ENCODE measurements around the gene CCDC85C.
A peak's percentile ranks its signal among the peaks of the same experiment; 100 is the strongest.

The CCDC85C gene

DNA sequence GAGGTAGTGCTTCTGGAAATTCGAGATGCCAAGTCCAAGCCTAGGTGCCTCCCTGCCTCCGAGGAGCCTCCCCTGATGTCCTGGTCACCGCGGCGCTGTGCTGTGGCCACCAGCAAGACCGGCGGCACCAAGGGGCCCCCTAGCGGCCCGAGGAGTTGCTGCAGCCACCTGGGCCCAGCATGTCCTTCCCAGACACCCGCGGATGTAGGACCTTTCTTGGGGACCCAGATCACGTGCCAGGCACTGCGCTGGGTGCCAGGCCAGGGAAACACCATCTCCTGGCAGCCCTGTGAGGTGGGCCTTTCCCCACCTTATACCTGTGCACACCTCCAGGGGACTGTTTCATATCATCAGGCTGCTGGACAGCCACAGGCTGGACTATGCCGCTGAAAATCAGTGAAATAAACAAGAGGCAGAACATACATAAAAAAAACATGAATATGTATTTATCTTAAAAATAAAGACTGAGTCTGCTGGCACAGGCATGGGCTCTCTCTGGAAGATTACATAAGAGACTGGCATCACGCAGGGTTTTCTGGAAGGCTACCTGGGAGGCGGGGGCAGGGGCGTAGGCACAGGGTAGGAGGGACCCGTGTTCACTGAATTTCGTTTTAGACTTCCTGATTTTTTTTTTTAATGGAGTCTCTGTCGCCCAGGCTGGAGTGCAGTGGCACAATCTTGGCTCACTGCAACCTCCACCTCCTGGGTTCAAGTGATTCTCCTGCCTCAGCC lies 25.0 kb upstream of the CCDC85C start:
- DNase-seq (ENCODE audit: low spot score): peak; percentile 79

DNA sequence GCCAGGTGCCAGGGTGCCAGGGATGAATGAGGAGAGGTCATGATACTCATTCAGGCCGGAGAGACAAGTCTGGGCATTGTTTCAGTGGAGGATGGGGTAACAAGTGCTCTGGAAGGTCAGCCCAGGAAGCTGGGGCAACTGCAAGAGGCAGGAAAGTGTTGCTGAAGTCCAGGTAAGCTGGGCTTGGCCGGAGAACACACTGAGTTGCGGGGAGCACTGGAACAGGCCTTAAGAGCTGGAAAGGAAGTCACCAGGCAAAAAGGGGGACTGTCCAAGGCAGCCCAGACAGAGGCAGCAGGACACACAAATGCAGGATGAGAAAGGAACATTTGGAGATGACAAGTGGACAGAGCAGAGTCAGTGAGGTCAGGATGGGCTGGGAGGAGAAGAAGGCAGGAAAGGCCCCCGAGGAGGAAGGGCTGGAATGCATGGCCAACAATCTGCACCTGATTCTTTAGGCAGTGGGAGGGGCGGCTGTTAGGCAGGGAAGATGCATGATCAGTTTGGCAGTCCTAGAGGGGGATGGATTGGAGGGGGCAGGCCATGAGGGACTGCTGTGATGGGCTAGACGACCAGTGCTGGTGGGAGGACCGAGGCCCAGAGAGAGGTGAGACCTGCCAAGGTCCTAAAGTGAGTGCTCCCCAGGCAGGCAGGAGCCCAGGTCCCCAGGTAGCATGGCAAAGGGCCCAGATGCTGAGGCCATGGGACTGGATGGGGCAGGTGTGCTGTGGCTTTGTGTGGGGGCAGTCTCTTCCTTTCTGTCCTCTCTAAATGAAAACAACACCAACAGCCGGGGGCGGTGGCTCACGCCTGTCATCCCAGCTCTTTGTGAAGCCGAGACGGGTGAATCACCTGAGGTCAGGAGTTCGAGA lies 23.7 kb upstream of the CCDC85C start:
- DNase-seq (ENCODE audit: low spot score): no peak

DNA sequence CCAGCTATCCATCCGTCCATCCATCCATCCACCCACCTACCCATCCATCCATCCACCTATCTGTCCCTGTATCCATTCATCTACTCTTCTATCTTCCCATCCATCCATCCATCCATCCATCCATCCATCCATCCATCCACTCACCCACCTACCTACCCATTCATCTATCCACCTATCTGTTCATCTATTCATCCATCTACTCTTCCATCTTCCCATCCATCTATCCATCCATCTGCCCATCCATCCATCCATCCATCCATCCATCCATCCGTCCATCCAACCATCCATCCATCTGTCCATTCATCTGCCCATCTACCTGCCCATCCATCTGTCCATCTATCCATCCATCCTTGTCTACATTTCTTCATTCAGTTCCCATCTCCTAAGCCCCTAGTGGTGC lies 23.1 kb upstream of the CCDC85C start:
- DNase-seq (ENCODE audit: low spot score): no peak

DNA sequence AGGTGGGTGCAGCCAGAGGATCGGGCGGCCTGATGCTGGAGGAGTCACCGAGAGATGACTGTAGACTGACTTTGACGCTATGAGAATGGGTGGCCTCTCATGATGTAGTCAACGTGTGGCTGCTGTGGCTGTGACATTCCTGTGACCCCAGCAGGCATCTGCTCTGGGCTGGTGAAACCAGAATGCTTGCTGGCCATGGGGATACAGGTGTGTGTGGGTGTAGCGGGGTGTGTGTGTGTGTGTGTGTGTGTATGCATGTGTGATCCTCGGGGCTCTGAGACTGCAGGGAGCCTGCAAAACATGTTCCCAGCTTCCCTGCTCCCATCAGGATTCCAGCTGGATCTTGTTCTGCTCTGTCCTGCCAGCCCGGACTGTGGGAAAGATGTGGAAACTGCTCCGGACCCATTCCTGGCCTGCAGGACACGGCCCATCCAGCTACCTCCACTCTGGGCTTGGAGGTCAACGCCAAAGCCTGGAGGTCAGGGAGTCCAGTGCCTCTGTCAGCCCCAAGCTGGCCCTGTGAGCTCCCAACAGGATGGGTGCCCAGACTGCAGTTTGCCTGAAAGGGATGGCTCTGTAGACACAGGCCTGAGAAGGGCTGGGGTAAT lies 22.1 kb upstream of the CCDC85C start:
- no peak for DNase-seq (ENCODE audit: low spot score)

DNA sequence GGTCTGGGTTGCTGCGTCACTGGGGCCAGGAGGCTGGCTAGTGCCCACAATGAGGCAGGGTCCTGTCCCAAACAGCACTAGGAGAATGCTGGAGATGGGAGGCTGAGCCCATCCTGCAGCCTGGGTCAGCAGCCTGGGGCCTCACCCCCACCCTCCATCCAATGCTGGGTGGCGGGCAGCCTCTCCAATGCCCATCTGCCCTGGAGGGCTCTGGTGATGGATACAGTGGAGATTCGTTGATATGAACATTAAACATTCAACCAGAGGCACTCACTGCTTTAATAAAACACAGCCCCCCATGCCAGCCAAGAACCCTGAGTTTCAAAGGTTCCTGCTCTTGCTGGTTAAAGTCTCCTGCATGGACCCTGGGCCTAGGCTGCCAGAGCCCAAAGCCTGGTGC lies 21.5 kb upstream of the CCDC85C start:
- DNase-seq (ENCODE audit: low spot score): no peak

DNA sequence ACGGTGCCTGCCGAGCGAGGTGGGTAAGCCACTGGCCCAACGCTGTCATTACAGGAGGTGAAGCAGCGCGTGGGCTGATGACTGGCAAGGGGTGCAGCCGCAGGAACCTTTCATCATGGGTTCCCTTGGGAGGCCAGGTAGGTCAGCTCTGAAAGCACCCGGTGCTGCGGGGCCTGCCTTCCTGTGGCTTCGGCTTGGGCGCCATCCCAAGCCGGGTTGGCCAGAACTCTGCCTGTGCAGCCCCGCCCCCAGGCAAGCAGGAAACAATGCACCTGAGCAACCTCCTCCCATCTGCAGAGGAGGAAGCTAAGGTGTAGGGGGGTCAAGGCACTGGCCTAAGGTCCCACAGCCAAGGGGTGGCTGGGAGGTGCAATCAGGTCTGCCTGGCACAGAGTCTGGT lies 21.0 kb upstream of the CCDC85C start:
- no peak for DNase-seq (ENCODE audit: low spot score)

DNA sequence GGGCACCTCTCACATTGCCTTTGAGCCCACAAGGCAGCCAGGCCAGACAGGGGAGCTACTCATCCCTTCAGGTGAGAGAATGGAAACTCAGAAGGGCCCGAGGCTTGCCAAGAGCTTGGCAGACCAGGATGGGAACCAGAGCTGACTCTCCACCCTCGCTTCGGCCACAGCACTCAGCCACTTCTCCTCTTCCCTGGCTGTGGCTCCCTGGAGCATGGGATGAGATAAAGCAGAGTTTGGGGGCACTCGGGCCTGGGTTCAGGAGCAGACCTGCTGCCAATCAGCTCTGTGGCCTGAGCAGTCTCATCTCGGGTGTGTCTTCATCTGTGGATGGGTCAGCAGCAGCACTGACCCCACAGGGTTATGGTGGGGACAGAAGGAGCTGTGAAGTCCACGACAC lies 20.0 kb upstream of the CCDC85C start:
- DNase-seq (ENCODE audit: low spot score): no peak

DNA sequence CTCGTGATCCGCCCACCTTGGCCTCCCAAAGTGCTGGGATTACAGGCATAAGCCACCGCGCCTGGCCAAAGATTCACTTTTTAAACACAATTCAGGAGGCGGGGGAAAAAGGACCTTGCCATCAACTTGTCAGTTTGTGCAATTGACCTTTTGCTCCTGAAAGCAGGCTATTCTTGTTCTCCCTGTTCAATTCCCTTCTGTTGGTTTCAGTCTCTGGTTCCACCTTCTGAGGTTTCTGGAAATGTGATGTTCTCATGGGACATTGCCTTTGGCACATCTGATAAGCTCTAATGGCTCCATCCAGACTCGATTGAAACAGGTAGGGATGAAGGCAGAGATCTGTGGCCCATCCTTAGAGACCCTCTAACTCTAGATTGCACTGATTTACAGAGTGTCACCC lies 17.9 kb upstream of the CCDC85C start:
- DNase-seq (ENCODE audit: low spot score): no peak

DNA sequence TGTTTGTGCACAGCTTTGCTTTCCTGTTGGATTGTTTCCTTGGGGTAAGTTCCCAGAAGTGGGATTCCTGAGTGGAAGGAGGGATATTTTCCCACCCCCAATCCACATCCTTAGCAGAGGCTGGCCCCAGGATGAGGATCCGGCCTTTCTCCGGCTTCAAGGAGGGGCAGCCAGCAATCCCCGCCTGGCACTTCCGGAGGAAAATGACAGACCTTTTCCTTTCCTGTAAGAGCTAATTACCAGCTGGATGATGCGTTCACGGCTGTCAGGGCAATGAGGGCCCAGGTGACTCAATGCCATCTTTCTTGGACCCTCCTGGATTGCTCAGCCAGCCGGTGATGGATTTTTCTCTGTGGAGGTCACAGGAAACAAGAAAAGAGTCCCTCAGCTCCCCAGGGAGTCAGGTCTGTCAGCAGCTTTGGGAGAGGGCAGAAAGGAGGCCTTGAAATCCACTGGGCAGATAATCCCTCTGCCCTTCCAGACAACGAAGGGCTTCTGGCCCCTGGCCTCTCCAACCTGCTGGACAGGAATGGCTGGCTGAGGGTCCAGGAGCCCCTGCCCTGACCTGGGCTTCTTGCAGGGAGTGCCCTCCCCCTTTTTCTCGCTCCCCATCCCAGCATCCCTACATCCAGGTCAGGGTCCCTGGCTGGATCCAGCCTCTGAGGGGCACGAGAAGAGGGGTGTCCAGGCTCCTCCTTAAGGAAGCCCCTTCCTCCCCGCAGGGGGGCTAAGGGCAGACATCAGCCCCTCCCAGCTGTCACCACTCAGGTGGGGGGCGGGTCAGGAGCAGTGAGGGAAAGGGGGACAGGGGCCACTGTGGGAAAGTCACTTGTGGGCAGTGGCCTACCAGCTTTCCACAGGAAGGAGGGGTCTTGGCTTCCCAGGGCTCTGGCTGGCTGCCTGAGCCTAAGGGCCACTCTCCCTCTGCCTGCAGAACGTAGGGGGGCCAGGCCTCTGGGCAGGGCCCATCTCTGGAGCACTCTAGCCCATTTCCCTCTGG lies 16.1 kb upstream of the CCDC85C start:
- DNase-seq (ENCODE audit: low spot score): peak; percentile 40

DNA sequence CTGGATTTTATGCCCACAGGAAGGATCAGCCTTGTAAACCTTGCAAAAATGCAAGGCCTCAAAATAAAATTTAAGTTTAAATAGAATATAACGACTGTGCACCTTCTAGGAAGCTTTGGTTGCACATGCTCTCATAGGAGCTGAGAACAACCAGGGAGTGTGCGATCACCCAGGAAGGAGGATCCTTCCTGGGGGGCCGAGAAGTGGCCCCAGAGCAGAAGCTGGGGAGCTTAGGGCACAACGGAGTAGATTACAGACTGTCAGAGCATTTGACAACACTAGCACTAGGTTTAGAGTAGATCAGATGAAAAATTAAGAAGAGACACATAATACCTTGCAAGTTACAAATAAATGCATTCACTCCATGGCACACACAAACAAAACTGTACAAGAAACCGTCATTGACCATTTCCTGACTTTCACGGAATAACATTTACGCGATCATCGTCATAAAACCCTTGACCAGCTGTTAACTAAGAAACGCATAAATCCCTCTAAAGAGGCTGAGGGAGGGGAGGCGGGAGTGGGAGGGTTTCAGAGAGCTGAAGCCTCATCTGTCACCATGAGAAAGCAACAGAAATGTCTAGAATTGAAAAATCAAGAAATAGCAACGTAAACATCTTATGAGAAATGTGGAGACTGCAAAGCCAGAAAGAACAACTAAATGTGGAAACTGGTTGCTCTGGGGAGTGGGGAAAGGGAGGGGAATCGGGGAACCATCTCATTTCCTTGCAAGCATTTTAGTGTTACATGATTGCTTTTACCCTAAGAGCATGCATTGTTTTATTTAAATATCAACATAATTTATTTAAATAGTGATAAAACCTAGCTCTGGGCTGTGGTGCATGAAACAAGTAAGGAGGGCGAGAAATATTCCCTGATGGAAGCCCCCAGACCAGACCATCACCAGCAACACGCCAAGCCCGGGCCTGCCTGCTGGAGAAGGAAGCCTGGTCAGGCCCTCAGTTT lies 13.1 kb upstream of the CCDC85C start:
- no peak for DNase-seq (ENCODE audit: low spot score)

DNA sequence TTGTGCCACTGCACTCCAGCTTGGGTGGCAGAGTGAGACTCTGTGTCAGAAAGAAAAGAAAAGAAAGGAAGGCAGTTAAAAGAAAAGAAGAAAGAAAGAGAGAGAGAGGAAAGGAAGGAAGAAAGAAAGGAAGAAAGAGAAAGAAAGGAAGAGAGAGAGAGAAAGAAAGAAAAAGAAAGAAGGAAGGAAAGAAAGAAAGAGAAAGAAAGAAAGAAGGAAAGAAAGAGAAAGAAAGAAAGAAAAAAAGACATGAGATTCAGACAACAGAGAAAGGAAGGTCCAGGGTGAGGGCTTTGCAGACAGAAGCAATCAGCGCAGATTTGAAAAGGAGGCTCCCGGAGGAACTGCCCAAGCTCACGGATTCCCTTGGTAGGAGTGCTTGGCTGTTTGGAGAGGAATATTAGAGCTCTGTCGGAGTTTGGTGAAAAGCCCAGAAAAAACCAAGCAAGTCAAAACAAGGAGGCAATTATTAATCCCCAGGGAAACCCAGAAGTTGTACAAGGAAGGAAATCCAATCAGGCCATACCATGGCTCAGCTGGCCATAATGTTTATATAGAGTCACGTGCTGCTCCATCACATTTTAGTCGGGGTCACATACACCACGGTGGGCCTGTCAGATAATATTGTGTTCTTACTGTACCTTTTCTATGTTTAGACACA lies 11.6 kb upstream of the CCDC85C start:
- no peak for DNase-seq (ENCODE audit: low spot score)

DNA sequence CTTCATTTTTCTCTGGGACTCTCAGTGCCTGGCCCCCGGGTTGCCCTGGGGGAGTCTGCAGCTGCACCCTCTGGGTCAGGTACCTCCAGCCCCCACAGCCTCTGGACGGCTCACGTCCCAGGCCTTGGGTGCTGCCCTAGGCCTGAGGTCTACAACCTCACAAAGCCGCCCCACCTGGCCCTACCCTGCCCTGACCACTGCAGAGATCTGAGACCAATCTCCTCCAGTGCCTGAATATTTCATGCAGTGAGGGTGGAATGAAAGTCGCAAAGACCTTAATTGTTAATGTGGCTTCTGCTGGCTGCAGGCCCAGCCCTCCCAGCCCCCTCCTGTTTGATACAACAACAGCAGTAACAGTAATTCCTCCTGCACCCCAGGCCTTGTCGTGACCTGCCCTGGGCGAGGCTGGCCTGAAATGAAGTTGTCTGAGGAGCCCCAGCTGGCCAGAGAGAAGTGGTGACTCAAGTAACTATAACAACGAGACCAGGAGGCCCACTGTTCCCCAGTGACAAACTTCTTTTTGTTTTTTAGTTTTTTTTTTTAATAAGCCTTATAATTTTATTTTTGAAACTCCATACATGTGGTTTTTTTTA lies 8.8 kb upstream of the CCDC85C start:
- DNase-seq (ENCODE audit: low spot score): no peak

DNA sequence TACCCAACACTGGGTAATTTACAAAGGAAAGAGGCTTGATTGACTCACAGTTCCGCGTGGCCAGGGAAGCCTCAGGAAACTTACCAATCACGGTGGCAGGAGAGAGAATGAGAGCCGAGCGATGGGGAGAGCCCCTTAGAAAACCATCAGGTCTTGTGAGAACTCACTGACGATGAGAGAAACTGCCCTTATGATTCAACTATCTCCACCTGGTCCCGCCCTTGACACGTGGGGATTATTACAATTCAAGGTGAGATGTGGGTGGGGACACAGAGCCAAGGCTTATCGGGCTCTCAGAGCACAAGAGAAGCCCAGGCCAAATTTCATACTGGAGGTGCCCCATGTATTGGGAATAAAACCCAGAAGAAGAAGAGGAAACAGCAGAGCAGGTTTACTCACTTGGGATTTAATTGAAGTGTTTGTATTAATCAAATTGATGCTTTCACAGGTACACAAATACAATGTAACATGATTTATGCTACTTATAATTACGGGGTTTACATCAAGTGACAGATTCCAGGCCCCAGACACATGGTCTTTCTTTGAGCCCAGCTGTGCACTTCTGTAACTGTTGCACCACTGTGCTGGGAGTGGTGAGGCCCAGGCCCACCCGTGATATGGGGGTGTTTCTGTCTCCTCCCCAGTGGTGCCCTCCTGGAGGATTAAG lies 8.2 kb upstream of the CCDC85C start:
- no peak for DNase-seq (ENCODE audit: low spot score)

DNA sequence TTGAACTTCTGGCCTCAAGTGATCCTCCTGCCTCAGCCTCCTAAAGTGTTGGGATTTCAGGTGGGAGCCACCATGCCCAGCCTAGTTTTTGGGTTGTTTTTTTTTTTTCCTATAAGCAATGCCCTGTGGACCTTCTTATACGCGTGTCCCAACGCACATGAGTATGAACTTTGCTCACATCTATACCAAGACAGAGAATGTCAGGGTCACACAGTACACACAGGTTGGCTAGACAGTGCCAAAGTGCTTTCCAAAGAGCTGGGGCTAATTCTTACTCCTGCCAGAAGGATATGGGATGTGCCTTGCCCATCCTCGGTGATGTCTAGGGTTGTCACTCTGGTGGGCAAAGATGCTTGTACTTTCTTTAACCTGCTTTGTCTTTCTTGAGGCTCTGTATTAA lies 7.6 kb upstream of the CCDC85C start:
- no peak for DNase-seq (ENCODE audit: low spot score)

DNA sequence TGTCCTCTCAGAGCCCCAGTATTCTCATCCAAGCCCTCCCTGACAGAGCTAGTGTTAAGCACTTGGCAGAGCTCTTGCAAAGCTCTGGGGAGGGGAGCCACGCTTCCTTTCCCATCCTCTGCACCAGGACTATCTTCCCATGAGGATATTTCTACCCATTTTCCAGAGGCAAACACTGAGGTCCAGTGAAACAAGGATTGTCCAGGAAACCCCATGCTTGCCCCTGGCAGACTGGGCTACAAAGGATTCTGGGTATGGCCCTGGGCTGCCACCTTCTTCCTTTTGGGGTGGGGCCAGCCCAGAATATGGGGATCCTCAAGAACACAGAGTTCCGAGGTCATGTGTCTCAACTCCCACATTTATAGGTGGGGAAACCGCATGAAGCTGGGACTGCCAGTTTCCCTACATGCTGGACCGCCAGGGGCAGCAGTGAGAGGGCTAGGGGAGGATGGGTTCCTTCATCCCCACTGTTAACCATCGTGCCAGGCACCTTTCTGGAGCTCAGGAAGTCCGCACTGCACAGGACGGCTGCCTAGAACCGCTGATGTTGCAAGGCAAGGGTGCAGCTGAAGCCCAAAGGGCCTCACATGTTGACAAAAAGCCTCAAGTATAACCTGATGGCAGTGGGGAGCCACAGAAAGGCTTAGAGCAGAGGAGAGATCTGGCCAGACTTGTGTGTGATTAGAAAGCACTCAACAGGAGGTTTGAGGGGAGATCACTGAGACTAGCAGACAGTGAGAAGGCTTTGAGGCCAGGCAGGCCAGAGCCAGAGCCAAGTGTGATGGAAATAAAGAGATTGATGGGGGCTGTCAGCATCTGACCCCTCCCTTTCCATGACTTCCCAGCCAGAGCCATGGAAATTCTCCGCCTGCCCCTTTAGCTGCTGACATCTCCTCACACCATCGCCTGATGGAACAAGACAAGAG lies 5.5 kb upstream of the CCDC85C start:
- peak; percentile 25 for DNase-seq (ENCODE audit: low spot score)

DNA sequence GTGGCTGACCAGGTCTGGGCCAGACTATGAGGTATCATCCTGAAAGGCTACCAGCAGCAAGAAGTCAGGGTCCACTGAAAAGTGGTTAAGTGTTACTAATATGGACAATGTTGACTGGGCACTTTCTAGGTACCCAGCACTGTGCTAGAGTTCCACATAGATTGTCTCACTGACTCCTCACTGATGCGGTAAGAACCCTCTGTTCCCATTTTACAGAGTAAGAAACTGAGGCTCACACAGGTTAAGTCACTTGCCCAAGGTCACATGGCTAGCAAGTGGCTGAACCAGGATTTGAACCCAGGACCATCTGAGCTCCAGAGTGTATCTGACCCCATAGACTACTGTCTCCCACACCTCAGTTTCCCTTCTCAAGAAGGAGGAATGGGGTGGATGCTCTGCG lies 4.6 kb upstream of the CCDC85C start:
- DNase-seq (ENCODE audit: low spot score): no peak

DNA sequence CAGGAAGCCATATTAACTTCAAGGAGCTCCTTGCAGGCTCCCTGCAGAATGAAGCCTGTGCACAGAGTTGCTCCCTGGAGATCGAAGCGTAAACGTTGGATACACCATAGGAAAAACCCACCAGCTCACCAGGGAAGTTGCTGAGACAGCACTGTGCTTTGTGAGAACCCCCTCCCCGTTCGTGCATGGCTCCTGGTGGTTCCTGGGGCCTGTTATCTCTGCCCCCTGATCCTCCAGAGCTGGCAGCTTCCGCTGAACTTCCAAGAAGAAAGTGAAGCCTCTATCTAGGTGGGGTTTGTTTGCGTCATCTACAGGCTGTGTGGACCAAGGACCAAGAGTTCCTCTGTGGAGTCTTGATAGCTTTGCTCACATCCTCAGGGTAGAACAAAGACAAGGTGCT lies 2.4 kb upstream of the CCDC85C start:
- DNase-seq (ENCODE audit: low spot score): no peak

Data from RKO (cell line).